HG03558 (cell line): ENCODE results near the gene LYVE1.

ENCODE experiments used
- ATAC-seq: cut with Tn5 transposase; IDR thresholded peaks from one replicate; pipeline ENCODE4 v1.9.1; 2021; ENCODE audit warnings: moderate number of reproducible peaks; ENCODE audit not compliant: unreplicated experiment; ENCODE audit errors: extremely low read depth

Gene LYVE1

DNA sequence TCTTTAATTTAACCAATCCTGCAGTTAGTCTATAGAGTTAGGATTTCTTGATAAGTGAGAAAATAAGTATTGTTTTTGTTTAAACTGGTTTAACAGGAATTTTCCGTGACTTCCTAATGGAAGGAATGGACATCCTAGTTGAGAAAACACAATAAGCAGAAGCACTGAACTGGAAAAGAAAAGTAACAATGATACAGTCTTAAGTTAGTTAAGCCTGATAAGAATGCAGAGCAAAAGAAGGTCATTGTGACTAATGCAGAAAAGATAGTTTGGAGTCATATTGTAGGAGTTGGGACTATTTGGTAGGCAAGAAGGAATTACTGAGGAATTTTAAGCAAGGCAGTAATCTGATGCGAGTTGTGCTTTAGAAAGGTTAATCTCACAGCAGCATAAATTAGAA is 39.2 kb downstream of the LYVE1 start:
- no peak for ATAC-seq

DNA sequence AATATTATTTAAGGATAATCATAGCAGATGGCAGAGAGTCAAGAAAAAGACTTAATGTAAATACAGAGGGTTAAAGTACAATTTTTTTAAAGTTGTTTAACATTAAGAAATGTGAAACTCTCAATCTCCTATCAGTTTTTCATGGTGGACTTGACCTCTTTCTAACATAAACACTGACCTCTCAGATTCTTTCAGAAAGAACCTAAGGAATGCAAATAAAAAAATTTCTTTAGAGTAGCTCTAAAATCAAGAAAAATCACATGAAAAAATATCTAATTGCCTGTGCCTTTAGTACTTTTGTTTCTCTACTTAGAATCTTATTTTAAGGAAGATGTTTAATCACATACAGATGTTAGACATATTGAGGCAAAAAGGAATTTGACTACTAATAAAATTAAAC is 40.3 kb downstream of the LYVE1 start:
- no peak for ATAC-seq

DNA sequence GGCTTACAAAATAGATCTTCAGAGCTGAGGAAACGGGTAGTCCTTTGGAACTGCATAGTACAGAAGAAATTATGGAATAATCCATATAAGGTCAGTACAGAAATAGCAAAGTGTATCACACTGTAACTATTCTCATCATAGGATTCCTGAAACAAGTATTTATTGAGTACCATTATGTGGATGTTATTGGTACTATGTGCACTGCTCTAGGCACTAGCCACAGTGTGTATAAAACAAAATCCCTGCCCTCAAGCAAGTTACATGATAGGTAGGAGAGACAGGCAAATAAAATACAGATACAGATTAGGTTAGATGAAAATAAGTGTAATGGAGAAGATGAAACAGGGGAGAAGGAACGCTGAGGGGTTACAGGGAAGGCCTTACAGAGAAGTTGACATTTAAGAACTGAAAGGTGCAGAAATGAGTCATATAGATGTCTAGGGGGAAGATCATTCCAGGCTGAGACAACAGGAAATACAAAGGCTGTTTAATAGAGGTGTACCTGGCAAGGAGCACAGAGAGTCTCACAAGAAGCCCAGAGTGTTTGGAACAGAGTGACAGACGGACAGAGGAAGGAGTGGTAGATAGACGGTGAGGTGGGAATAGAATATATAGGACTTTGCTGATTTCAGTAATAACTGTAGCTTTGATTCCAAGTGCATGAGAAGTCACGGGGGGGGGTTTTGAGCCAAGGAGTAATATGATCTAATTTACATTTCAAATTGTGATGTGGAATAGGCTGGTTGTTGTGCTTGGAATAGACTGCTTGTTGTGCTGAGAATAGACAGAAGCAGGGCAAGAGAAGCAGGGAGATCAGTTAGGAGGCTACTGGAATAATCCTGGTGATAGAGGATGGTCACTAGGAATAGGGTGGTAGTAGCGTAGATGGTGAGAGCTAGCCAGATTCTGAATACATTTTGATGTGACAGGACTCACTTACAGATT is 41.2 kb downstream of the LYVE1 start:
- peak; percentile 75 for ATAC-seq

DNA sequence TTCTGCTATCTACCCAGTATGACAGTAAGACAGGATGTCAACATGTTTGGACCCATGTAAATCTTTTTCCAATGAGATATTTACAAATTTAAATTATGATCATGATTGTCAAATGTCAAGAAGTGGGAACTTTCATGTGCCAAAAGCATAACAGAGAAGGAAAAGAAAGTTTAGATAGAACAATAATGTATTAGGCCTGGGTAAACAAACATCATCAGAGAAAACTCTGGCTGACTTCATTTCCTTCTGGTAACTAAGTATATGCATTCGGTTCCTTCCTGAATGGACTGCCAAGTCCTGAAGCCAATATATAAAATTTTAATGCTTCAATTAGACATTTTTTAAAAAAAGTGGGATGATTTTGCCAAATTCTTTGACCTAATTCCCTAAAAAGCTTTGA is 44.0 kb downstream of the LYVE1 start:
- no peak for ATAC-seq

DNA sequence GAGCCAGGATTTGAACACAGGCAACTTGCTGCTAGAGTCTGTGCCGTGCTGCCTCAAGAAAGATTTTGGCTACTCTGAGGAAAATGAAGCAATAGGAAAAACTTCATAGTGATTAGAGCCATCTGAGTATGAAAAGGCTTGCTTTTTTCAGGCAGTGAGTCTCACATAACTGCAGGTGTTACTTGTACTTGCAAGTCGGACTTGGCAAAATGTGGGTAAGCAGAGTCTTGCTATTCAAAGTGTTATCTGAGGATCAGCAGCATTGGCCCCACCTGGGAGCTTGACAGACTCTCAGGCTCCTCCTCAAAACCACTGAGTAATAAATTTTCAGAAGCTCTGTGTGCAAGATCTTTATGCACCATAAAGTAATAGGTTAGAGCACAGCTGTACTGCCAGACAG is 45.5 kb downstream of the LYVE1 start:
- no peak for ATAC-seq

DNA sequence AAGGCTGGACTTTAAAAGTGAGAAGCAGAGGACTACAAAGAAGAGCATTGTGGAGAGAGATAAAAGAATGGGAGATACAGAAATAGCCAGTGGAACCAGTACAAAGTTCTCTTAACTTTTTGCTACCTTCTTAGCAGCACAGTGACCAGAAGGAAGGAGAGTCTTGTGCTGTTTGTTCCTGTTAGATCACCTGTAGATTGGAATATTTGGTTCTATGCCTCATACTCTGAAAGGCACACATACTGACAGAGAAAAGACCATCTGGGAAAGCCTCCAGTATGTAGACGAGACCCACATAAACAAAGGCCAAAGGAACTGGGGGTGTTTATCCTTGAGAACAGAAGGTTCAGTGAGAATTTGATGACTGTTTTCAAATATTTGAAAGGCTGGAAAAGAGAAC is 46.2 kb downstream of the LYVE1 start:
- ATAC-seq, result no peak

DNA sequence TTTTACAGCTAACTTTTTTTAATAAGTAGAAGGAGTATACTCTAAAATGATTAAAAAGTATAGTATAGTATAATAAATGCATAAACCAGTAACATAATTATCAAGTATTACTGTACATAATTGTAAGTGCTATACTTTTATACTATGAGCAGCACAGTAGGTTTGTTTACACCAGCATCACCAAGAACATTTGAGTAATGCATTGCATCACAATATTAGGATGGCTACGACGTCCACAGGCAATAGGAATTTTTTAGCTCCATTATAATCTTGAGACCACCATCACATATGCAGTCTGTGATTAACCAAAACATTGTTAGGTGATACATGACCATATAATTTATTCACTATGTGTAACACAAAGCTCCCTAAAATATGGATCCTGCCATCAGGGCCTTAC is 47.9 kb downstream of the LYVE1 start:
- no peak for ATAC-seq

DNA sequence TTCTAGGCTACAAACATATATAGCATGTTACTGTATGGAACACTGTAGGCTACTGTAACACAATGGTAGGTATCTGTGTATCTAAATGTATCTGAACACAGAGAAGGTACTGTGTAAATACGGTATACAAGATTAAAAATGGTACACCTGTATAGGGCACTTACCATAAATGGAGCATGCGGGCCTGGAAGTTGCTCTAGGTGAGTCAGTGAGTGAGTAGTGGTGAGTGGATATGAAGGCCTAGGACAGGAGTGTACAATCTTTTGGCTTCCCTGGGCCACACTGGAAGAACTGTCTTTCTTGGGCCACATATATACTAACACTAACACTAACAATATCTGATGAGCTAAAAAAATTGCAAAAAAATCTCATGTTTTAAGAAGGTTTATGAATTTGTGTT is 48.8 kb downstream of the LYVE1 start:
- ATAC-seq, result no peak

DNA sequence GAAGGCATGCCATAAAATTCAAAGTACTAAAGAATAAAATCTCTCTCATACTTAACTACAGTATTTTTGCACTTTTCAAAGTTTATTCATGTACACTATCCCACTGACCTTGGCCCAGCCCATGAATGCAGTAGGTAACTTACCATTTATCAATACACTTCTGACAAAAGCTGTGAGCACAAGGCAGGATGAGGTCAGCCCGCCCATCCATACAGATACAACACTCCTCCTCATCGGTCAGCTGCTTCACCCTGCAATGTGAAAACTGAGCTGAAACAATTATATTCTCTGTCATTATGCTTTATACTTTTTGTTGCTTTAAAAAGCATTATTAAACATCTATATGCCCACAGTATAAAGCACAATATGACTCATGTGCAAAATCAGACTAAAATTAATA is 49.6 kb downstream of the LYVE1 start:
- ATAC-seq, result no peak

DNA sequence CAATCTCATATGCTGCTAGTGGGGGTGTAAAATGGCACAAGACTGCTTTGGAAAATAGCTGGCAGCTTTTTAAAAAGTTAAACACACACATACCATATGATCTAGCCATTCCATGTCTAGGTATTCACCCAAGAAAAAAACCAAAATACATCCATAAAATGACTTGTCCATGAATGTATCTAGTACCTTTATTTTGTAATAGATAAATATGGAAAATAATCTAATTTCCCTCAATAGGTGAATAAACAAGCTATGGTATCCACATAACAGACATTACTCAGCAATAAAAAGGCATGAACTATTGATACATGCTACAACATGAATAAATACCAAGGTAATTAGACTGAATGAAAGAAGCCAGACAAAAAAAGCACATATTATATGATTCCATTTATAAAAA is 50.3 kb downstream of the LYVE1 start:
- no peak for ATAC-seq

DNA sequence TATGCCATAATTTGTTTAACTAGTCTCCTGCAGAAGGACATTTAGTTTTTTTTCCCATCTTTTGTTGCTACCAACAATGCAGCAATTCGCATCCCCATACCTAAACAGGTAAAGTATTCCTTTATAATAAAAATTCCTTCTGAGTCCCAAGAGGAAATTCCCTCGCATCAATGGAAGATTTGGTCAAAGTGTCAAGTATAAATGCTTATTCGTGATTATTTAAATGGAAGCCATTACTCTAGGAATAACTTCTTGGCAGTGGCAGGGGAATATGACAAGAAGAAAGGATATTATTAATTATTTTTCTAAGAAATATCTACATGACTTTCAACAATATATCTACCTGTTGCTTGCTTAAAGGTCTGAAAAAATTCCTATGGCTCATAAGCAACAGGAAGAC is 53.0 kb downstream of the LYVE1 start:
- no peak for ATAC-seq

DNA sequence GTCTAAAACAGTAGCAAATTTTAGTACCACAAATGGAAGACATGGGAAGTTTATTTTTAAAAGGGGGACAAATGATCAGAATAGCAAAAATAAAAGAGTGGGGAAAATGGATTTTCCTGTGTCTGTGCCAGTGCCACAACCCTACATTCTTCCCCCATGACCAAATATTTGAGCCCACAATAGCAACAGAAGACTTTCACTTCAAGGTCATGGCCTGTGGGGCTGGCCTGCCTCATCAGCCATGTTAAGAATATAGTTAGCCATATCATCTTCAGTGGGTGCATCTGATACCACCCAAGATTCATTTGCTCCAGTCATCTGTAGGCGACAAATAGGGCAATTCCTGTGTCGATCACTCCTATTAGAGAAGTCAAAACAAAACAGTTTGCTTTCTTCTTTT is 53.8 kb downstream of the LYVE1 start:
- no peak for ATAC-seq

DNA sequence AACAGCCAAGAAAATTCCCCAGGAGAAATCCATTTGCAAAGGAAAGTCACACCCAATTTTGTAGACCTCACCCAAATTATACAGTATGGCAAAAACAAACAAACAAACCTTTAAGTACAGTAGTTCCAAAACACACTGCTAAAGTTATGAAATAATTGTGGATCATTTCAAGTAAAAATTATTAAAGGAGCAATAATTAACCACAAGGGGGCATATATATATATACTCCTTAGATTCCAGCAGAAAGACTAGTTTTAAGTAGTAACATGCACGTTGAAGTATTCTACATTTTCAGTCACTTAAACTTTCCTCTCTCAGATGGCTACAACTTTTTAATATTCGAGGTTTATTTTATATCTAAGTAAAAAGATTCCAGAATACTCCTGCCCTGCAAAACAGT is 54.3 kb downstream of the LYVE1 start:
- no peak for ATAC-seq

DNA sequence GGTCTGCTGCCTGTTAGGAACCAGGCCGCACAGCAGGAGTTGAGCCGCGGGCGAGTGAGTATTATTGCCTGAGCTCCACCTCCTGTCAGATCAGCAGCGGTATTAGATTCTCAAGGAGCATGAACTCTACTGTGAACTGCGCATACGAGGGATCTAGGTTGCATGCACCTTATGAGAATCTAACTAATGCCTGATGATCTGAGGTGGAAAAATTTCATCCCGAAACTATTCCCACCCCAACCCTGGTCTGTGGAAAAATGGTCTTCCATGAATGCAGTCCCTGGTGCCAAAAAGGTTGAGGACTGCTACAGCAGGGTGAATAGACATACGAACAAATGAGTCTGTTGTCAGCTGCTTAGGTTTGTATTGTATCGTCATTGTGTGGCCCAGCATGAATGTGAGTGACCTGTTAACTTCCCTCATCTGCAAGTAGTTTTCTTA is 57.3 kb downstream of the LYVE1 start:
- ATAC-seq, result no peak
